Measurements from ENCODE around the gene DDX47. TPM values are rescaled to one million over a fixed set of nuclear protein-coding genes. Genes with fewer than 3 reads are reported as not detected.

Gene DDX47
- total and polyA plus RNA-seq, 9 of the 15 experiments (the other 6 are each of a cell fraction or from before 2014, with no cell fraction given): 39.4 to 186 (median 64.4) TPM

DNA sequence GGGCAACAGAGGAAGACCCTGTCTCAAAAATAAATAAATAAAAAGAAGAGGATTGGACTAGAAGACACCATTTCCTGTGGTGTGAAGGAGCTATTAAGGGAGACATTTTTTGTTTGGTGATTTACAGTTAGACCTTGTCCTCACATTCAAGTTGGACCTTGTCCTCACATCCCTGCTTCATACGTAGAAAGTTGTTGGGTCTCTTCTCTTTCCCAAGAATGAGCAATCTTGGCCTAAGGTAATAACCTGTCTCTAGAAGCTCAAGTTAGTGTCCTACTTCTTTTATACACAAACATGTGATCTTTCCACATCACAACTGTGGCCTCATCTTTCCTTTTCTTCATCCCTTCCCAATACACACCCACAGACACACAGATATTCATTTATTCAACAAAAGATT, 14.7 kb upstream of the DDX47 start:
- 73% methylated on average over 1 of the region's 1 CpG for WGBS (ENCODE audit: insufficient coverage, low coverage, missing lambda C conversion rate)
- no peak overlapping the region for H2AFZ ChIP-seq (ENCODE audit: low read depth, low read length)
- H3K27ac ChIP-seq (ENCODE audit: extremely low read depth, low read depth, low read length): no peak overlapping the region
- ATAC-seq (no peak), DNase-seq (ENCODE audit: extremely low read depth in 1 of 4, low spot score in 3 of 4) (no peak), FAIRE-seq (no peak)
- intact Hi-C loops (cut with micrococcal nuclease): no loop called here
- H4K20me1 ChIP-seq (replicated peaks; ENCODE audit: control insufficient read depth, insufficient read depth, low read length): no peaks in the 10 kb centered on the region
- no peaks in the 10 kb centered on the region for H3K9me3 ChIP-seq (replicated peaks; ENCODE audit: control insufficient read depth, insufficient read depth, low read depth, low read length)
- H3K27me3 ChIP-seq (ENCODE audit: control insufficient read depth in 2 of 2, insufficient read depth in 2 of 2, low read length in 2 of 2): no peaks in the 10 kb centered on the region
- CTCF ChIA-PET (ENCODE audit: low intra/inter-chr PET ratio): no interaction called here
- H3K36me3 ChIP-seq (ENCODE audit: control insufficient read depth, insufficient read depth, low read length): no peaks in the 10 kb centered on the region
- H3K9ac ChIP-seq (ENCODE audit: insufficient read depth in 1 of 2, low read depth in 2 of 2, low read length in 2 of 2): no peak overlapping the region
- H3K79me2 ChIP-seq (ENCODE audit: control insufficient read depth, insufficient read depth, low read length): no peaks in the 10 kb centered on the region
- BruUV-seq (replicated peaks): no TSS peak
- no peak for TF ChIP-seq HMG20B (CRISPR knock-in tag; IDR thresholded peaks at IDR 0.05)
- TF ChIP-seq GATA2 (CRISPR knock-in tag; IDR thresholded peaks at IDR 0.05): no peak
- TF ChIP-seq, protein P1, sequence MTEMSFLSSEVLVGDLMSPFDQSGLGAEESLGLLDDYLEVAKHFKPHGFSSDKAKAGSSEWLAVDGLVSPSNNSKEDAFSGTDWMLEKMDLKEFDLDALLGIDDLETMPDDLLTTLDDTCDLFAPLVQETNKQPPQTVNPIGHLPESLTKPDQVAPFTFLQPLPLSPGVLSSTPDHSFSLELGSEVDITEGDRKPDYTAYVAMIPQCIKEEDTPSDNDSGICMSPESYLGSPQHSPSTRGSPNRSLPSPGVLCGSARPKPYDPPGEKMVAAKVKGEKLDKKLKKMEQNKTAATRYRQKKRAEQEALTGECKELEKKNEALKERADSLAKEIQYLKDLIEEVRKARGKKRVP (CRISPR knock-in tag; IDR thresholded peaks at IDR 0.05): no peak
- TF ChIP-seq FOXP1 (CRISPR knock-in tag; IDR thresholded peaks at IDR 0.05): no peak
- no peak for TF ChIP-seq MYBL2 (IDR thresholded peaks at IDR 0.05; ENCODE audit: low read depth)
- TF ChIP-seq MYBL2 (CRISPR knock-in tag; IDR thresholded peaks at IDR 0.05; ENCODE audit: borderline replicate concordance): no peak
- no peak for TF ChIP-seq NR1H2 (CRISPR knock-in tag; IDR thresholded peaks at IDR 0.05)
- TF ChIP-seq, protein P2, sequence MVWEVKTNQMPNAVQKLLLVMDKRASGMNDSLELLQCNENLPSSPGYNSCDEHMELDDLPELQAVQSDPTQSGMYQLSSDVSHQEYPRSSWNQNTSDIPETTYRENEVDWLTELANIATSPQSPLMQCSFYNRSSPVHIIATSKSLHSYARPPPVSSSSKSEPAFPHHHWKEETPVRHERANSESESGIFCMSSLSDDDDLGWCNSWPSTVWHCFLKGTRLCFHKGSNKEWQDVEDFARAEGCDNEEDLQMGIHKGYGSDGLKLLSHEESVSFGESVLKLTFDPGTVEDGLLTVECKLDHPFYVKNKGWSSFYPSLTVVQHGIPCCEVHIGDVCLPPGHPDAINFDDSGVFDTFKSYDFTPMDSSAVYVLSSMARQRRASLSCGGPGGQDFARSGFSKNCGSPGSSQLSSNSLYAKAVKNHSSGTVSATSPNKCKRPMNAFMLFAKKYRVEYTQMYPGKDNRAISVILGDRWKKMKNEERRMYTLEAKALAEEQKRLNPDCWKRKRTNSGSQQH (CRISPR knock-in tag; IDR thresholded peaks at IDR 0.05): no peak
- TF ChIP-seq, protein P3, sequence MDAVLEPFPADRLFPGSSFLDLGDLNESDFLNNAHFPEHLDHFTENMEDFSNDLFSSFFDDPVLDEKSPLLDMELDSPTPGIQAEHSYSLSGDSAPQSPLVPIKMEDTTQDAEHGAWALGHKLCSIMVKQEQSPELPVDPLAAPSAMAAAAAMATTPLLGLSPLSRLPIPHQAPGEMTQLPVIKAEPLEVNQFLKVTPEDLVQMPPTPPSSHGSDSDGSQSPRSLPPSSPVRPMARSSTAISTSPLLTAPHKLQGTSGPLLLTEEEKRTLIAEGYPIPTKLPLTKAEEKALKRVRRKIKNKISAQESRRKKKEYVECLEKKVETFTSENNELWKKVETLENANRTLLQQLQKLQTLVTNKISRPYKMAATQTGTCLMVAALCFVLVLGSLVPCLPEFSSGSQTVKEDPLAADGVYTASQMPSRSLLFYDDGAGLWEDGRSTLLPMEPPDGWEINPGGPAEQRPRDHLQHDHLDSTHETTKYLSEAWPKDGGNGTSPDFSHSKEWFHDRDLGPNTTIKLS (IDR thresholded peaks at IDR 0.05; ENCODE audit: borderline replicate concordance, low read depth): no peak
- H3K4me2 ChIP-seq (ENCODE audit: insufficient read depth, low read length): no peak overlapping the region
- POLR2A ChIA-PET: no interaction called here
- H3K4me3 ChIP-seq: no peak overlapping the region
- no peaks in the 10 kb centered on the region for H3K9me1 ChIP-seq (ENCODE audit: control insufficient read depth, insufficient read depth, low read length)
- in situ Hi-C loops (cut with MboI): no loop called here
- peaks cover 6 to 21% of the 10 kb centered on the region in 2 experiments; a peak in 4 of 5 replicates for H3K4me1 ChIP-seq (replicated peaks in 1 of 2; ENCODE audit: control insufficient read depth in 2 of 2, insufficient read depth in 2 of 2, low read length in 2 of 2)
